Measurements from ENCODE around the gene KLK14.

Gene KLK14, protein sequence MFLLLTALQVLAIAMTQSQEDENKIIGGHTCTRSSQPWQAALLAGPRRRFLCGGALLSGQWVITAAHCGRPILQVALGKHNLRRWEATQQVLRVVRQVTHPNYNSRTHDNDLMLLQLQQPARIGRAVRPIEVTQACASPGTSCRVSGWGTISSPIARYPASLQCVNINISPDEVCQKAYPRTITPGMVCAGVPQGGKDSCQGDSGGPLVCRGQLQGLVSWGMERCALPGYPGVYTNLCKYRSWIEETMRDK

DNA sequence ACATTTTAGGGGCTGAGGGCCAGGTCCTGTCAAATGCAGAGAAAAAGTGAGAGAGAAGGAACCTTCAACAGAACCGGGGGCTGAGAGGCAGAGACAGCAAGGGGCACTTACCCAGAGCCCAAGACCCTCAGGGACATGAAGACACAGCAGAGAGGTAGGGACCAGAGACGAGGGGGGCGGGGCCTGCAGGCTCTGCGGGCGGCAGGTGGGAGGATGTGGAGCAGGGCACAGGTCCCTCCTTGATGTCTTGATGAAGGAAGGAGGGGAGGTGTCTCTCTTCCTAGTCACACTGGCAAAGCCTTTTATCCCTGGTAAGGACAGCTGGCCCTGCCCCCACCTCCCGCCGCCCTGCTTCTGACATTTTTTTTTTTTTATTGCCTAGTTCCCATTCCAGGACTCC, at the start of gene KLK14:
KLK14 (minus strand) TSS at position 277 of the 400 bp plus-strand sequence; CDS start at position 4, 273 bp downstream.
- no peak for DNase-seq

- no peak for DNase-seq
Observed at GRCh38 chr19:51131780-51132680, 49.3 kb upstream of the KLK14 start.

DNA sequence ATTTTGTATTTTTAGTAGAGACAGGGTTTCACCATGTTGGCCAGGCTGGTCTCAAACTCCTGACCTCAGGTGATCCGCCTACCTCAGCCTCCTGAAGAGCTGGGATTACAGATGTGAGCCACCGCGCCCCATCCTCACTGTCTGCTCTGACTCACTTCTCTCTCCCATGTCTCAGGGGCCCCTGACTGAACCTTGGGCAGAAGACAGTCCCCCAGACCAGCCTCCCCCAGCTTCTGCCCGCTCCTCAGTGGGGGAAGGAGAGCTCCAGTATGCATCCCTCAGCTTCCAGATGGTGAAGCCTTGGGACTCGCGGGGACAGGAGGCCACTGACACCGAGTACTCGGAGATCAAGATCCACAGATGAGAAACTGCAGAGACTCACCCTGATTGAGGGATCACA, 47.0 kb upstream of the KLK14 start:
- DNase-seq: no peak

- no peak for DNase-seq
Observed at GRCh38 chr19:51128227-51128626, 45.5 kb upstream of the KLK14 start.

GRCh38 chr19:51127755-51128154, 45.1 kb upstream of the KLK14 start:
- no peak for DNase-seq

DNA sequence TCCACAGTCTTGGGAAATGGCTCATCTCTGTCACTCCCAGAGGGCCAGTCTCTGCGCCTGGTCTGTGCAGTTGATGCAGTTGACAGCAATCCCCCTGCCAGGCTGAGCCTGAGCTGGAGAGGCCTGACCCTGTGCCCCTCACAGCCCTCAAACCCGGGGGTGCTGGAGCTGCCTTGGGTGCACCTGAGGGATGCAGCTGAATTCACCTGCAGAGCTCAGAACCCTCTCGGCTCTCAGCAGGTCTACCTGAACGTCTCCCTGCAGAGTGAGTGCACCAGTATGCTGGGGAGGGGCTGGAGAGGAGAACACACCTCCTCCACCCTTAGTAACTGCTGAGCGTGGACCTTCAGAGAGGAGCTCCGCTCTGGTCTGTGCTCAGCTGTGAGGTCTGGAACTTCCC, 44.3 kb upstream of the KLK14 start:
- DNase-seq: no peak

DNA sequence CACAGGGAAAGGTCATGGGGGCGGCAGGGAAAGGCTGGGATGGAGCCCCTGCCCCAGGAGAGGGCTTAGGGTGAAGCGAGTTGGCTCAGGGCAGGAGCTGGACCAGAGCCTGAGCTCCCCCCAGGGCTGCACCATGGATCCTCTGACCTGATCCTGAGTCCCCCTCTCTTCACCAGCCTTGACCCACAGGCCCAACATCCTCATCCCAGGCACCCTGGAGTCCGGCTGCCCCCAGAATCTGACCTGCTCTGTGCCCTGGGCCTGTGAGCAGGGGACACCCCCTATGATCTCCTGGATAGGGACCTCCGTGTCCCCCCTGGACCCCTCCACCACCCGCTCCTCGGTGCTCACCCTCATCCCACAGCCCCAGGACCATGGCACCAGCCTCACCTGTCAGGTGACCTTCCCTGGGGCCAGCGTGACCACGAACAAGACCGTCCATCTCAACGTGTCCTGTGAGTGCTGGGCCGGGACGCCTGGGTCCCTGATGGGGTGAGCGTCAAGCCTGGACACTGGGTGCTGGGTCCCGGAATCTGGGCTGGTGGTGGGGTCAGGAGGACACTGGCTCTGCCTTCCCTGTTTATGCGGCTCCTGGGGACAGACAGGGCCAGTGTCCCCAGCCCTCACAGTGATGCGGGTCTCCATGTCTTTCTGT, 42.9 kb upstream of the KLK14 start:
- DNase-seq: no peak

GRCh38 chr19:51124729-51125128, 42.0 kb upstream of the KLK14 start, which contains the start of gene SIGLEC9:
SIGLEC9 (plus strand) TSS chr19:51124906; CDS start chr19:51124975, 69 bp downstream.
- DNase-seq: no peak

- no peak for DNase-seq
Observed at GRCh38 chr19:51124216-51124615, 41.5 kb upstream of the KLK14 start.

GRCh38 chr19:51123802-51124201, 41.1 kb upstream of the KLK14 start:
- DNase-seq: no peak

- DNase-seq: no peak
Observed at GRCh38 chr19:51123381-51123800, 40.7 kb upstream of the KLK14 start.

GRCh38 chr19:51122112-51122981, 39.7 kb upstream of the KLK14 start:
- no peak for DNase-seq

- DNase-seq: no peak
Observed at GRCh38 chr19:51121257-51121656, 38.6 kb upstream of the KLK14 start.

- DNase-seq: no peak
Observed at GRCh38 chr19:51120160-51120559, 37.5 kb upstream of the KLK14 start.

DNA sequence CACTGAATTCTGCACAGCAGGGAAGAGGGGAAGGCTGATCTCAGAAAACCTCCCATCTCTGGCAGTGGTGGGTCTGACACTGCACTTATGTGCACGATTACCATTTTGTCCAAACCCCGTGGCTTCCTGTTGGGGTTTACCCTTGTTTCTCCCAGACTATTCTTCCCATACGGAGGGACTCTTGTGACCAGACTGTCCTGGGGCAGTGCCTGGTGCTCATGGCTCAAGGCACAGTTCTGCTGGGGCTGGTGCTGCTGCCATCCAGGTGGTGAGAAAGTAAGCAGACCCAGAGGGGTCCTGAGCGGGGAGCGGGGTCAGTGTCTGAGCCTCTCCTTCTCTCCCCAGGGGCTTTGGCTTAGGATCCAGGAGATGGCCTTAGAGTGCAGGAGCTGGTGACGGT, 36.9 kb upstream of the KLK14 start:
- DNase-seq: no peak

DNA sequence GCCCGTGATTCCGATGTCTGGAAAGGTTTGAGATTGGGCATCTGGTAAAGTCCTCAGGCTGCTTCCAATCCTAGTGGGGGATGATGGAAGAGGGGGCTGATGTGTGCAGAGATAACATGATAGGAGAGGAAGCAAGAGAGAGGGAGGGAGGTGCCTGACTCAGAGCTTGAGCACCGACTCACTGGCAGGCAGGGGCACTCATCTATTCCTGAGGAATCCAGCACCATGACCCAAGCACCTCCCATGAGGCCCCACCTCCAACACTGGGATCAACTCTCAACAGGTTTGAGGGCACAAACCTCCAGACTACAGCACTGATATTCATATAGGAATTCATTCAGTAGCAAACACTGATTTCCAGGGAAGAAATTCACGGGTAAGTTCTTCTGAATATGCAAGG, 36.4 kb upstream of the KLK14 start:
- DNase-seq: no peak

DNA sequence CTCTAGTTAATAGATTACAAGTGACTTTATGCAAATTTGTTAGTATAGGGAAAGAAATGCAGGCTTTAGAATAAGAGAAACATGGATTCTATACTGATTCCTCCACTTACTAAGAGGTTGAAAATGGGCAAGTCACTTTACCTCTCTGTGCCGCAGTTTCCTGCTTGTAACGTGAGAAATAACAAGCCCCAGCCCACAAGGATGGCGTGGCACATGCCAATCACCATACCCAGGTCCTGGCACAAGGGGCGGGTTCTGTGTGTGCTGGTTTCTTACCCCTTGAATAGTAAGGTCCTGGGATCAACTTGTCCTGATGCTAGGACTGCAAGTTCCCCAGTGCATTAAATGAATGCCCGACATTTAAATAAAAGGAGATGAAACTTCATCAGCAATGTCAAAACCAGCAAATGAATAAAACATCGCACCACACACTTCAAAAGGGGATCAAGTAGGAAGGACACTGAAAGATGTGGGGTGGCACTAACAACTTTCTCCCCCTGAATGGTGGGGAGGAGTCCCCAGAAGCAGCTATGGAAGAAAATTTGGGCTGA, 34.1 kb upstream of the KLK14 start:
- DNase-seq: no peak

DNA sequence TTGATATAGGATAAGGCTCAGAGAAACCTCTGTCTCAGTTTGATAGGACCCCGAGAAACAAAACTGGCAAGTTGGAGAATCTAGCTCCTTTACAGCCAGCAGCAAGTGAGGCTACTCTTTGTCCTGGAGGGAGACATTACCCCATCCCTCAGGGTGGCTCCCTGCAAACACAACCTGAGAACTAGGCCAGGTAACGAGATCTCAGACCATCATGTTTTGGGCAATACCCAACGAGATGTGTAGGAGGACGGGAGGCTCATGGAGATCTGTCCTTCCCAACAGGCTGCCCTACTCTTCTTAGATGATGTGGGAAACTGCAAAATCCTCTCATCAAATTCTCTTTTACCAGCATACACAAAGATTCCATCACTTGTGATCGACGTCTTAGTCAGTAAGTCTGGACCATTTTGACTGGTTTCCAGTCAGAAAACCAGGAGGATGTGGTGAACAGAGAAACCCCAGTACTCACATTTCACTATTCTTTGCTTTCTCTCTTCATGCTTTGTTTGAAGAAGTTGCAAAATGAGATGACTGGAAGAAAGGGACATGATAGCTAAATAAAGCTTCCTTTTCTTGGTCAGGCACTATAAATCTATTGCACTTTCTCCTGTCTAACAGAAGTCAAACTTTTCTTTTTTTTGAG, 31.5 kb upstream of the KLK14 start:
- no peak for DNase-seq

DNA sequence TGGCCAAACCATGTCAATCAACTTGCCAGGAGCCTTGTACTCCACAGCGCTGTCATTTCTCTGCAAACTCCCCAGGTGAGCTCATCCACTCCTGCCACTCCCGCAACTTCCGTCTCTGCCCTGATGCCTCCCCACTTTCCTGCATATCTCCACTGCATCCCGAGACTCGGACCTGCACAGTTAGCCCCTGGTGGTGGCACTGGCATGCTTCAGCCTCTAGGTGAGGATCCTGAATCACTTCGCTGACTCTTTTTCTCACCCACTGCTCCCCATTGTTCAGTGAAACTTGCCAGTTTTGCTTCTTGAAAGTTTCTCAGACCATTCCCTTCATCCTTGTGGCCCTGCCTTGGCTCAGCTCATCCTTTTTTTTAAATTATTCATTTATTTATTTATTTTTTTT, 28.9 kb upstream of the KLK14 start:
- no peak for DNase-seq

- no peak for DNase-seq
Observed at GRCh38 chr19:51110666-51110971, 27.9 kb upstream of the KLK14 start.

DNA sequence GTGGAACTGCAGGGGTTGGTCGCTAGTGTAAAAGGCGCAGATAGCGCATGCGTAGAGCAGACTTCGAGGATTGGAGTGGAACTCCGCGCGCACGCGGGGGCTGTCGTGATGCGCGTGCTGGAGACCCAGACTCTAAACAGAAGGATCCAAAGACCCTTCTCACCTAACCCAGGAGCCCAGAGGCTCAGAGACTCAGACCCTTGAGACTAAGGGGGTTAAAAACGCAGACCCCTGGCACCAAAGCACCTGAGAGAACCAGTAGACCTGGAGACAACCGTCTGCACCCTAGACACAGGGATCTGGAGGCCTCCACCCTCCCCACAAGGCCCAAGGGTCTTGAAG, 26.1 kb upstream of the KLK14 start:
- peak; percentile 60 for DNase-seq

All from NCI-H2171 (cell line).